Measurements from ENCODE around the gene PLD1. TPM values are rescaled to one million over a fixed set of nuclear protein-coding genes. Genes with fewer than 3 reads are reported as not detected.

PLD1 gene
- total and polyA plus RNA-seq, 2 of the 8 experiments (the other 6 are each of a cell fraction or from before 2014, with no cell fraction given) = 1.2 to 2.6 TPM

GRCh38 chr3:171557173-171557572 is 253.1 kb downstream of the PLD1 start:
- ChIA-PET CTCF (ENCODE audit: partially characterized antibody) (interaction anchor here (1.2 kb wide), 2 partner anchors 21 to 411 kb away, joined by 3 read pairs; no protein-coding TSS in a partner anchor), POLR2A (ENCODE audit: partially characterized antibody) (no interaction called here)
- H3K27ac ChIP-seq (ENCODE audit: low read depth, low read length) = no peak overlapping the region

More at GRCh38 chr3:171557173-171557572, 253.1 kb downstream of the PLD1 start:
- Histone ChIP-seq H2BK15ac (ENCODE audit: low read length) (no peak overlapping the region), H3K9ac (replicated peaks in 1 of 4; ENCODE audit: extremely low read depth in 1 of 4, low read depth in 3 of 4, low read length in 3 of 4) (no peak overlapping the region), H3K9me3 (ENCODE audit: insufficient read depth in 2 of 2, low read depth in 1 of 2, low read length in 1 of 2) (no peaks in the 10 kb centered on the region), H4K20me1 (replicated peaks in 1 of 2; ENCODE audit: control insufficient read depth in 1 of 2, insufficient read depth in 2 of 2, low read length in 2 of 2) (no peaks in the 10 kb centered on the region), H4K8ac (ENCODE audit: extremely low read depth, insufficient read depth, low read length) (no peak overlapping the region), H4K91ac (replicated peaks; ENCODE audit: insufficient read length, low read length) (no peak overlapping the region), H2BK20ac (ENCODE audit: low read length) (no peak overlapping the region), H3K27me3 (replicated peaks in 1 of 4; ENCODE audit: control insufficient read depth in 3 of 4, extremely low read depth in 1 of 4, insufficient read depth in 3 of 4, low read length in 3 of 4) (no peaks in the 10 kb centered on the region), H3K4me1 (replicated peaks in 1 of 4; ENCODE audit: control insufficient read depth in 3 of 4, insufficient read depth in 4 of 4, low read length in 3 of 4) (no peaks in the 10 kb centered on the region), H3K23me2 (ENCODE audit: low read depth, low read length) (no peaks in the 10 kb centered on the region), H2BK12ac (ENCODE audit: low read depth, low read length) (no peak overlapping the region), H3K56ac (replicated peaks; ENCODE audit: insufficient read length, low read depth, low read length) (no peak overlapping the region), H2AK5ac (ENCODE audit: low read depth, low read length) (no peak overlapping the region), H2AFZ (ENCODE audit: low read length) (no peak overlapping the region), H2BK120ac (replicated peaks; ENCODE audit: low read depth, low read length) (no peak overlapping the region), H3K4ac (replicated peaks; ENCODE audit: insufficient read length, low read depth, low read length) (no peak overlapping the region), H3K4me2 (ENCODE audit: insufficient read depth in 1 of 2, low read depth in 2 of 2, low read length in 2 of 2) (no peak overlapping the region), H3K18ac (ENCODE audit: extremely low read depth, low read length) (no peak overlapping the region), H3K79me2 (ENCODE audit: control insufficient read depth in 1 of 2, insufficient read depth in 2 of 2, low read length in 2 of 2) (no peaks in the 10 kb centered on the region), H3K14ac (ENCODE audit: insufficient read length) (no peak overlapping the region), H3K23ac (ENCODE audit: insufficient read length) (no peak overlapping the region), H2BK5ac (ENCODE audit: low read depth, low read length) (no peak overlapping the region), H3K4me3 (ENCODE audit: extremely low read depth in 1 of 4, insufficient read depth in 2 of 4, low read depth in 3 of 4, low read length in 4 of 4) (no peak overlapping the region), H3K36me3 (ENCODE audit: control insufficient read depth in 2 of 4, insufficient read depth in 4 of 4, low read length in 3 of 4) (no peaks in the 10 kb centered on the region), H3K79me1 (ENCODE audit: low read depth, low read length) (no peaks in the 10 kb centered on the region), H4K5ac (ENCODE audit: insufficient read length, low read depth, low read length) (no peak overlapping the region)
- no peak for FAIRE-seq
- DNase-seq (ENCODE audit: low read depth in 1 of 2, low spot score in 2 of 2) = no peak
- TF ChIP-seq MAX (IDR thresholded peaks at IDR 0.05) (no peak), NANOG (IDR thresholded peaks at IDR 0.05; ENCODE audit: insufficient read depth, low read depth, low read length, poor library complexity, severe bottlenecking) (no peak), SIN3A (conservative IDR thresholded peaks at IDR 0.05 in 1 of 2, IDR thresholded peaks at IDR 0.05 in 1 of 2; ENCODE audit: low read depth in 1 of 2, low read length in 2 of 2) (no peak), E2F6 (IDR thresholded peaks at IDR 0.05) (no peak), BACH1 (IDR thresholded peaks at IDR 0.05; ENCODE audit: low read length) (no peak), SIRT6 (IDR thresholded peaks at IDR 0.05; ENCODE audit: low read length) (no peak), SRF (IDR thresholded peaks at IDR 0.05; ENCODE audit: low read depth, low read length) (no peak), TAF7 (optimal IDR thresholded peaks at IDR 0.05; ENCODE audit: borderline replicate concordance, low read depth, low read length) (no peak), KDM4A (IDR thresholded peaks at IDR 0.05; ENCODE audit: low read depth, low read length, severe bottlenecking) (no peak)

Data from H1 (cell line).